ENCODE data around the gene WDR90. TPM values are rescaled to one million over a fixed set of nuclear protein-coding genes. Genes with fewer than 3 reads are reported as not detected.

Gene WDR90
- total and polyA plus RNA-seq, 2 experiments from 2014 or later, result 25.9 to 42.2 TPM

- Mint-ChIP-seq H3K27me3 (ENCODE audit: insufficient read depth, low read depth, poor library complexity) (peaks cover 7% of the 10 kb centered on the region), H3K9me3 (no peaks in the 10 kb centered on the region; the same call in 2 of the 3 replicates), H3K4me1 (peaks cover 26% of the 10 kb centered on the region), H3K4me3 (no peak overlapping the region), H3K27ac (no peak overlapping the region), H3K36me3 (ENCODE audit: low read depth) (peaks cover 3% of the 10 kb centered on the region; the same call in 1 of the 3 replicates)
- H3K9me2 ChIP-seq (ENCODE audit: insufficient read depth), result no peaks in the 10 kb centered on the region
- peaks cover 12% of the 10 kb centered on the region; the same call in 1 of the 2 replicates for H3K4me1 ChIP-seq (ENCODE audit: insufficient read depth)
- H4K20me1 ChIP-seq (replicated peaks; ENCODE audit: insufficient read depth), result peaks cover 8% of the 10 kb centered on the region; the same call in 1 of the 2 replicates
- no peak overlapping the region for H3K4me2 ChIP-seq
- no peaks in the 10 kb centered on the region for H3K36me3 ChIP-seq (ENCODE audit: insufficient read depth)
- TF ChIP-seq, protein P1, sequence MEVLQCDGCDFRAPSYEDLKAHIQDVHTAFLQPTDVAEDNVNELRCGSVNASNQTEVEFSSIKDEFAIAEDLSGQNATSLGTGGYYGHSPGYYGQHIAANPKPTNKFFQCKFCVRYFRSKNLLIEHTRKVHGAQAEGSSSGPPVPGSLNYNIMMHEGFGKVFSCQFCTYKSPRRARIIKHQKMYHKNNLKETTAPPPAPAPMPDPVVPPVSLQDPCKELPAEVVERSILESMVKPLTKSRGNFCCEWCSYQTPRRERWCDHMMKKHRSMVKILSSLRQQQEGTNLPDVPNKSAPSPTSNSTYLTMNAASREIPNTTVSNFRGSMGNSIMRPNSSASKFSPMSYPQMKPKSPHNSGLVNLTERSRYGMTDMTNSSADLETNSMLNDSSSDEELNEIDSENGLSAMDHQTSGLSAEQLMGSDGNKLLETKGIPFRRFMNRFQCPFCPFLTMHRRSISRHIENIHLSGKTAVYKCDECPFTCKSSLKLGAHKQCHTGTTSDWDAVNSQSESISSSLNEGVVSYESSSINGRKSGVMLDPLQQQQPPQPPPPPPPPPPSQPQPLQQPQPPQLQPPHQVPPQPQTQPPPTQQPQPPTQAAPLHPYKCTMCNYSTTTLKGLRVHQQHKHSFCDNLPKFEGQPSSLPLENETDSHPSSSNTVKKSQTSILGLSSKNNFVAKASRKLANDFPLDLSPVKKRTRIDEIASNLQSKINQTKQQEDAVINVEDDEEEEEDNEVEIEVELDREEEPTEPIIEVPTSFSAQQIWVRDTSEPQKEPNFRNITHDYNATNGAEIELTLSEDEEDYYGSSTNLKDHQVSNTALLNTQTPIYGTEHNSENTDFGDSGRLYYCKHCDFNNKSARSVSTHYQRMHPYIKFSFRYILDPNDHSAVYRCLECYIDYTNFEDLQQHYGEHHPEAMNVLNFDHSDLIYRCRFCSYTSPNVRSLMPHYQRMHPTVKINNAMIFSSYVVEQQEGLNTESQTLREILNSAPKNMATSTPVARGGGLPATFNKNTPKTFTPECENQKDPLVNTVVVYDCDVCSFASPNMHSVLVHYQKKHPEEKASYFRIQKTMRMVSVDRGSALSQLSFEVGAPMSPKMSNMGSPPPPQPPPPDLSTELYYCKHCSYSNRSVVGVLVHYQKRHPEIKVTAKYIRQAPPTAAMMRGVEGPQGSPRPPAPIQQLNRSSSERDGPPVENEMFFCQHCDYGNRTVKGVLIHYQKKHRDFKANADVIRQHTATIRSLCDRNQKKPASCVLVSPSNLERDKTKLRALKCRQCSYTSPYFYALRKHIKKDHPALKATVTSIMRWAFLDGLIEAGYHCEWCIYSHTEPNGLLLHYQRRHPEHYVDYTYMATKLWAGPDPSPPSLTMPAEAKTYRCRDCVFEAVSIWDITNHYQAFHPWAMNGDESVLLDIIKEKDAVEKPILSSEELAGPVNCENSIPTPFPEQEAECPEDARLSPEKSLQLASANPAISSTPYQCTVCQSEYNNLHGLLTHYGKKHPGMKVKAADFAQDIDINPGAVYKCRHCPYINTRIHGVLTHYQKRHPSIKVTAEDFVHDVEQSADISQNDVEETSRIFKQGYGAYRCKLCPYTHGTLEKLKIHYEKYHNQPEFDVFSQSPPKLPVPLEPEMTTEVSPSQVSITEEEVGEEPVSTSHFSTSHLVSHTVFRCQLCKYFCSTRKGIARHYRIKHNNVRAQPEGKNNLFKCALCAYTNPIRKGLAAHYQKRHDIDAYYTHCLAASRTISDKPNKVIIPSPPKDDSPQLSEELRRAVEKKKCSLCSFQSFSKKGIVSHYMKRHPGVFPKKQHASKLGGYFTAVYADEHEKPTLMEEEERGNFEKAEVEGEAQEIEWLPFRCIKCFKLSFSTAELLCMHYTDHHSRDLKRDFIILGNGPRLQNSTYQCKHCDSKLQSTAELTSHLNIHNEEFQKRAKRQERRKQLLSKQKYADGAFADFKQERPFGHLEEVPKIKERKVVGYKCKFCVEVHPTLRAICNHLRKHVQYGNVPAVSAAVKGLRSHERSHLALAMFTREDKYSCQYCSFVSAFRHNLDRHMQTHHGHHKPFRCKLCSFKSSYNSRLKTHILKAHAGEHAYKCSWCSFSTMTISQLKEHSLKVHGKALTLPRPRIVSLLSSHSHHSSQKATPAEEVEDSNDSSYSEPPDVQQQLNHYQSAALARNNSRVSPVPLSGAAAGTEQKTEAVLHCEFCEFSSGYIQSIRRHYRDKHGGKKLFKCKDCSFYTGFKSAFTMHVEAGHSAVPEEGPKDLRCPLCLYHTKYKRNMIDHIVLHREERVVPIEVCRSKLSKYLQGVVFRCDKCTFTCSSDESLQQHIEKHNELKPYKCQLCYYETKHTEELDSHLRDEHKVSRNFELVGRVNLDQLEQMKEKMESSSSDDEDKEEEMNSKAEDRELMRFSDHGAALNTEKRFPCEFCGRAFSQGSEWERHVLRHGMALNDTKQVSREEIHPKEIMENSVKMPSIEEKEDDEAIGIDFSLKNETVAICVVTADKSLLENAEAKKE (CRISPR knock-in tag; IDR thresholded peaks at IDR 0.05), result no peak
- TF ChIP-seq NANOG (IDR thresholded peaks at IDR 0.05; ENCODE audit: borderline replicate concordance) (no peak), EZH2 (IDR thresholded peaks at IDR 0.05; ENCODE audit: low read depth, unreplicated experiment) (no peak)
- no peak for ATAC-seq
- H3K4me3 ChIP-seq, result no peak overlapping the region
- H3K27ac ChIP-seq (ENCODE audit: low read depth), result no peak overlapping the region
- DNase-seq (ENCODE audit: low spot score), result no peak
- no peak overlapping the region for H2AFZ ChIP-seq
- no peaks in the 10 kb centered on the region; the same call in 1 of the 2 replicates for H3K79me2 ChIP-seq (replicated peaks; ENCODE audit: insufficient read depth)
- H3K27me3 ChIP-seq (ENCODE audit: insufficient read depth), result no peaks in the 10 kb centered on the region
- peaks cover 21% of the 10 kb centered on the region for H3F3A ChIP-seq (replicated peaks; ENCODE audit: low read depth)
Observed at GRCh38 chr16:619476-620100, 29.6 kb upstream of the WDR90 start.
